SK-N-SH (cell line): ENCODE measurements around the gene NREP. TPM values are rescaled to one million over a fixed set of nuclear protein-coding genes. Genes with fewer than 3 reads are reported as not detected.

Experiments
- CTCF ChIA-PET: fragments of 300-600, 350-600 bp; formaldehyde crosslinking; extraction: SDS; loops from one replicate; lab custom pipeline; 2021; lab: Yijun Ruan, JAX
- POLR2A ChIA-PET: fragments of 350-600 bp; sonication (Branson Sonifier 250); formaldehyde crosslinking; extraction: SDS; loops from one replicate; lab custom pipeline; 2020; ENCODE audit warnings: antibody characterized with exemption, inconsistent platforms; lab: Yijun Ruan, JAX
- DNase-seq: peaks from one replicate; pipeline ENCODE4 v3.0.0; 2012
- H2AFZ ChIP-seq: fragments of 200-600 bp; sonication (generic); 2 replicates; pipeline ENCODE4 v1.8.1; 2016; ENCODE audit warnings: antibody characterized with exemption, mild to moderate bottlenecking, low read depth
- H3F3A ChIP-seq: fragments of 200-600 bp; sonication (generic); replicated peaks from 2 replicates; pipeline ENCODE3; 2016; ENCODE audit warnings: antibody characterized with exemption, mild to moderate bottlenecking; ENCODE audit not compliant: insufficient read depth
- H3K27ac ChIP-seq, 2 experiments: fragments of 200-500 bp in 1 of 2; fragments of 200-600 bp in 1 of 2; sonication (Bioruptor generic) in 1 of 2; sonication (generic), shearing (Covaris generic) in 1 of 2; 2 replicates each; pipeline versions ENCODE4 v1.5.1 to v1.6.1; 2014 to 2016; ENCODE audit warnings: low read depth in 2 of 2, inconsistent platforms in 1 of 2, low read length in 1 of 2, mild to moderate bottlenecking in 1 of 2, mixed read lengths in 1 of 2
- H3K27me3 ChIP-seq: fragments of 200-600 bp; sonication (generic), shearing (Covaris generic); 2 replicates; pipeline ENCODE4 v1.6.1; 2016; ENCODE audit warnings: mixed run types; ENCODE audit not compliant: insufficient read depth
- H3K36me3 ChIP-seq, 2 experiments: fragments of 200-500 bp in 1 of 2; fragments of 200-600 bp in 1 of 2; sonication (Bioruptor generic) in 1 of 2; sonication (generic) in 1 of 2; replicated peaks in 1 of 2; 2 replicates each; pipeline versions ENCODE3 to v1.5.1; 2014 to 2016; ENCODE audit warnings: low read length in 1 of 2, mild to moderate bottlenecking in 1 of 2; ENCODE audit not compliant: insufficient read depth in 2 of 2, control insufficient read depth in 1 of 2
- H3K4me1 ChIP-seq, 2 experiments: fragments of 200-500 bp in 1 of 2; fragments of 200-600 bp in 1 of 2; sonication (Bioruptor generic) in 1 of 2; sonication (generic), shearing (Covaris generic) in 1 of 2; 2 replicates each; pipeline versions ENCODE4 v1.5.1 to v1.6.1; 2014 to 2016; ENCODE audit warnings: low read depth in 1 of 2, low read length in 1 of 2, mixed run types in 1 of 2; ENCODE audit not compliant: insufficient read depth in 2 of 2, control insufficient read depth in 1 of 2
- H3K4me2 ChIP-seq: fragments of 200-600 bp; sonication (generic), shearing (Covaris generic); 2 replicates; pipeline ENCODE4 v1.6.1; 2017; ENCODE audit warnings: mixed run types
- H3K4me3 ChIP-seq, 2 experiments: fragments of 200-500 bp in 1 of 2; fragments of 200-600 bp in 1 of 2; sonication (Bioruptor generic) in 1 of 2; sonication (generic), shearing (Covaris generic) in 1 of 2; 2 replicates each; pipeline versions ENCODE4 v1.5.1 to v1.8.1; 2014 to 2016; ENCODE audit warnings: low read depth in 2 of 2, inconsistent platforms in 1 of 2, low read length in 1 of 2, mild to moderate bottlenecking in 1 of 2, mixed read lengths in 1 of 2, moderate library complexity in 1 of 2
- H3K79me2 ChIP-seq: fragments of 200-600 bp; sonication (generic); 2 replicates; pipeline ENCODE4 v1.8.1; 2017; ENCODE audit warnings: mild to moderate bottlenecking; ENCODE audit not compliant: insufficient read depth
- H3K9ac ChIP-seq: fragments of 200-600 bp; sonication (generic); 2 replicates; pipeline ENCODE4 v1.6.1; 2017; ENCODE audit warnings: mixed run types
- H3K9me2 ChIP-seq: fragments of 200-600 bp; sonication (generic); 2 replicates; pipeline ENCODE4 v1.6.1; 2017; ENCODE audit warnings: mixed run types
- H3K9me3 ChIP-seq: fragments of 200-600 bp; sonication (generic); 2 replicates; pipeline ENCODE4 v1.6.1; 2017; ENCODE audit warnings: mixed run types, mild to moderate bottlenecking, moderate library complexity
- H4K20me1 ChIP-seq: fragments of 200-600 bp; sonication (generic); 2 replicates; pipeline ENCODE4 v1.6.1; 2017; ENCODE audit warnings: mild to moderate bottlenecking, mixed run types; ENCODE audit not compliant: insufficient read depth
- ELF1 ChIP-seq: IDR thresholded peaks from 2 replicates; pipeline ENCODE4 v1.4.0; 2012
- FOXM1 ChIP-seq: IDR thresholded peaks from 2 replicates; pipeline ENCODE4 v1.4.0; 2012; ENCODE audit warnings: low read depth, mild to moderate bottlenecking
- GABPA ChIP-seq: IDR thresholded peaks from 2 replicates; pipeline ENCODE4 v1.4.0; 2012; ENCODE audit warnings: low read depth, mild to moderate bottlenecking
- MEF2A ChIP-seq: IDR thresholded peaks from 2 replicates; pipeline ENCODE4 v1.4.0; 2012; ENCODE audit warnings: low read depth, borderline replicate concordance
- NRF1 ChIP-seq: IDR thresholded peaks from 2 replicates; pipeline ENCODE4 v1.6.1; 2012; ENCODE audit warnings: low read depth, mild to moderate bottlenecking, low read length
- POLR2AphosphoS5 ChIP-seq: IDR thresholded peaks from 2 replicates; pipeline ENCODE4 v1.6.1; 2012; ENCODE audit warnings: low read depth, low read length
- YY1 ChIP-seq: IDR thresholded peaks from 2 replicates; pipeline ENCODE4 v1.4.0; 2012; ENCODE audit warnings: low read depth, mild to moderate bottlenecking
- WGBS: methylation state at CpG from one replicate; pipeline ENCODE4 v1.1.6; 2017; ENCODE audit warnings: low lambda C conversion rate; 5-methylcytosine and 5-hydroxymethylcytosine counted together
- polyA plus RNA-seq, 3 experiments: library from polyadenylated mRNA; depleted of rRNA; stranded (reverse); fragments of >200 nt; gene quantifications; 2 replicates each; pipeline ENCODE4 v1.2.3, GENCODE V29; 2012
- TF ChIP-seq, protein P1 (sequence below): IDR thresholded peaks from 2 replicates; pipeline ENCODE4 v1.4.0; 2012; ENCODE audit warnings: low read depth, borderline replicate concordance
- TF ChIP-seq, protein P2 (sequence below): fragments of 150-350 bp; IDR thresholded peaks from 2 replicates; pipeline ENCODE4 v1.6.1; 2016; ENCODE audit warnings: mild to moderate bottlenecking, low read depth, low read length
- TF ChIP-seq, protein P3 (sequence below): IDR thresholded peaks from 2 replicates; pipeline ENCODE4 v1.4.0; 2012; ENCODE audit warnings: low read depth

The NREP gene
- polyA plus RNA-seq, 1 of the 3 experiments (the other 2 are of a cell fraction), result 94.4 TPM

DNA sequence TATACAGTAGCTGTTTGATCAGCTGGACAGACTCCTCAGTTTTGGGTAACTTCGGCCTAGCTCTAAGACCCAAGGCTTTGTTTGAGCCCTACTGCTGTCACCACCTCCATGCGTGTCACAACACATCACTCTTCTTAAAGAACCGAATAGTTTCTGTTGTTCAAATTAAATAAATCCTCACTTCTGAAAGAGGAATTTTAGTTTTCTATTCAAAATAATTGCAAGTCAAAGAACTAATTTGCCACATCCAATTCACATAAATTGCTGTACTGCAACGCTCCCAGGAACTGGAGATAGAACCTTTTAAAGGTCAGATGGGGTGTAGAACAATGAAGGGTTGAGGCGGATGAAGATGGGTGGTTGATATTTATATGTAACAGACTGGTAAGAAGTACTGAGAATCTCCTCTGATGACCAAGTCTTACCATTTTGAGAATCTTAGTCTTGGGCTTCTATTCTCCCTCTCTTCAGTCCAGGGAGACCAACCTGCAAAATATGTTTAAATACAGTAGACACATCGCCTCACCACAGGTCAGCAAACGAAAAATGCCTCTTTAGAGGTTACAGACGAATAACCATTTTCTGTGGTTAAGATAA lies 1.6 kb downstream of the NREP start:
- CTCF ChIA-PET, result interaction anchor here (2.5 to 2.9 kb wide), 2 partner anchors 204 to 224 kb away, joined by 8 to 12 read pairs; no protein-coding TSS in a partner anchor
- Histone ChIP-seq H4K20me1 (no peaks in the 10 kb centered on the region; the same call in 1 of the 2 replicates), H3K4me3 (peak overlapping the region; percentile 87 to 92), H3K36me3 (peaks cover 44 to 48% of the 10 kb centered on the region in 2 experiments), H3K9me3 (no peaks in the 10 kb centered on the region)
- POLR2A ChIA-PET, result no interaction called here
- TF ChIP-seq ELF1, result no peak
- 0 out of 2 replicates have a peak, but pooled peaks have one; percentile 8 for TF ChIP-seq POLR2AphosphoS5
- TF ChIP-seq, all 33 proteins: peak for 1
- peaks cover 18% of the 10 kb centered on the region for H3F3A ChIP-seq
- no peaks in the 10 kb centered on the region for H3K9me2 ChIP-seq
- H3K79me2 ChIP-seq, result peaks cover 61% of the 10 kb centered on the region
- WGBS, result 38% methylated on average over 8 of the region's 8 CpGs
- no peak for DNase-seq
- H3K4me1 ChIP-seq, result peaks cover 10 to 13% of the 10 kb centered on the region in 2 experiments; a peak in 3 of 4 replicates
- peak overlapping the region; percentile 81 for H3K4me2 ChIP-seq
- H2AFZ ChIP-seq, result no peak overlapping the region
- peak overlapping the region; percentile 98 for H3K9ac ChIP-seq
- no peaks in the 10 kb centered on the region for H3K27me3 ChIP-seq
- peak overlapping the region; percentile 98 to 99 for H3K27ac ChIP-seq

DNA sequence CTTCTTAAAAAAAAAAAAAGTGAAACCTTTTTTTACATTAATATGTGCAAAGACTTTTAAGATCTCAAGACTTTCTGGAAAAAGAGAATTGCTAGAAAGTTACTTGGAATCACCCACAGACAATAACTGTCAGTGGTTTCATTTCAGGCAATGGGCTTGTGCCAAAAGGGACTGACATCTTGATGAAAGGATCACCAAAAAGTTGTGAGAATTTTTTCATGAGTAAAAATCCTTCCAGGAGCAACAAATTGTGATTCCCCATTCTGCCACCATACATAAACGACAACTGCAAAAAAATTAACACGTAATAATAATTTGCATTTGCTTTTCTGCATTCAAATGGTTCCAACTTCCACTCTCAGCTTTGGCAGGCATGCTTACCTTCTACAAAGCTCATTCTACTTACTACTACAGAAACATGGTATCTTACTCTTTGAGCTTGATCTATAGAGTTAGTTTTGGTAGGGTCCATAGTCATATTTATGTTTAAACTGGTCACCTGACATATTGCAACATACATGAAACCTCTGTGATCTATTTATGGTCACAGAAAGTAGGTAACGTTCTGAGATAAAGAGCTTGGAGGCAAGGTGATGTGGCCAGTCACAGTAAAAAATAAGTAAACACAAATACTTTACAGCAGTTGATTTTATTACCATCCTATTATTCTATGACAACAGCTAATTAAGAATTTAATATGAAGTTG lies 3.0 kb downstream of the NREP start:
- H3F3A ChIP-seq, result peaks cover 29% of the 10 kb centered on the region
- peak overlapping the region; percentile 87 to 92; a peak in 3 of 4 replicates for H3K4me3 ChIP-seq
- H2AFZ ChIP-seq, result no peak overlapping the region
- 91% methylated on average over 3 of the region's 3 CpGs for WGBS
- H4K20me1 ChIP-seq, result no peaks in the 10 kb centered on the region; the same call in 1 of the 2 replicates
- H3K36me3 ChIP-seq, result peaks cover 54 to 57% of the 10 kb centered on the region in 2 experiments
- CTCF ChIA-PET, result interaction anchor here (0.7 to 2.9 kb wide), 4 partner anchors 8 to 407 kb away, joined by 3 to 12 read pairs (median 6); no protein-coding TSS in a partner anchor
- POLR2A ChIA-PET, result no interaction called here
- peak overlapping the region; percentile 81 for H3K4me2 ChIP-seq
- H3K79me2 ChIP-seq, result peaks cover 65% of the 10 kb centered on the region
- no peaks in the 10 kb centered on the region for H3K9me3 ChIP-seq
- peaks cover 10 to 14% of the 10 kb centered on the region in 2 experiments; a peak in 3 of 4 replicates for H3K4me1 ChIP-seq
- peak overlapping the region in 1 of 2 experiments; percentile 98; a peak in 2 of 4 replicates for H3K27ac ChIP-seq
- H3K9ac ChIP-seq, result peak overlapping the region; percentile 98; the same call in 1 of the 2 replicates
- H3K9me2 ChIP-seq, result no peaks in the 10 kb centered on the region
- H3K27me3 ChIP-seq, result no peaks in the 10 kb centered on the region
- DNase-seq, result no peak
- TF ChIP-seq NRF1 (no peak), FOXM1 (no peak), GABPA (no peak), MEF2A (no peak), YY1 (no peak)
- TF ChIP-seq, protein P1, sequence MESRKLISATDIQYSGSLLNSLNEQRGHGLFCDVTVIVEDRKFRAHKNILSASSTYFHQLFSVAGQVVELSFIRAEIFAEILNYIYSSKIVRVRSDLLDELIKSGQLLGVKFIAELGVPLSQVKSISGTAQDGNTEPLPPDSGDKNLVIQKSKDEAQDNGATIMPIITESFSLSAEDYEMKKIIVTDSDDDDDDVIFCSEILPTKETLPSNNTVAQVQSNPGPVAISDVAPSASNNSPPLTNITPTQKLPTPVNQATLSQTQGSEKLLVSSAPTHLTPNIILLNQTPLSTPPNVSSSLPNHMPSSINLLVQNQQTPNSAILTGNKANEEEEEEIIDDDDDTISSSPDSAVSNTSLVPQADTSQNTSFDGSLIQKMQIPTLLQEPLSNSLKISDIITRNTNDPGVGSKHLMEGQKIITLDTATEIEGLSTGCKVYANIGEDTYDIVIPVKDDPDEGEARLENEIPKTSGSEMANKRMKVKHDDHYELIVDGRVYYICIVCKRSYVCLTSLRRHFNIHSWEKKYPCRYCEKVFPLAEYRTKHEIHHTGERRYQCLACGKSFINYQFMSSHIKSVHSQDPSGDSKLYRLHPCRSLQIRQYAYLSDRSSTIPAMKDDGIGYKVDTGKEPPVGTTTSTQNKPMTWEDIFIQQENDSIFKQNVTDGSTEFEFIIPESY, result no peak
- TF ChIP-seq, protein P2, sequence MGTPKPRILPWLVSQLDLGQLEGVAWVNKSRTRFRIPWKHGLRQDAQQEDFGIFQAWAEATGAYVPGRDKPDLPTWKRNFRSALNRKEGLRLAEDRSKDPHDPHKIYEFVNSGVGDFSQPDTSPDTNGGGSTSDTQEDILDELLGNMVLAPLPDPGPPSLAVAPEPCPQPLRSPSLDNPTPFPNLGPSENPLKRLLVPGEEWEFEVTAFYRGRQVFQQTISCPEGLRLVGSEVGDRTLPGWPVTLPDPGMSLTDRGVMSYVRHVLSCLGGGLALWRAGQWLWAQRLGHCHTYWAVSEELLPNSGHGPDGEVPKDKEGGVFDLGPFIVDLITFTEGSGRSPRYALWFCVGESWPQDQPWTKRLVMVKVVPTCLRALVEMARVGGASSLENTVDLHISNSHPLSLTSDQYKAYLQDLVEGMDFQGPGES, result no peak
- TF ChIP-seq, protein P3, sequence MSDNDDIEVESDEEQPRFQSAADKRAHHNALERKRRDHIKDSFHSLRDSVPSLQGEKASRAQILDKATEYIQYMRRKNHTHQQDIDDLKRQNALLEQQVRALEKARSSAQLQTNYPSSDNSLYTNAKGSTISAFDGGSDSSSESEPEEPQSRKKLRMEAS, result no peak
